KOPT-K1 (cell line): ENCODE data around the gene MAPK1.
A peak's percentile ranks its signal among the peaks of the same experiment; 100 is the strongest.
"Not testable (repeated sequence)": the region's sequence is repeated elsewhere in the genome, so short reads cannot be mapped to it uniquely, and the experiment has no call there.

ENCODE experiments used
- H3K27ac ChIP-seq: fragments of 200-600 bp; sonication (generic); 2 replicates; pipeline ENCODE4 v1.5.1; 2016; ENCODE audit warnings: antibody characterized with exemption, mild to moderate bottlenecking, low read depth, low read length; ENCODE audit not compliant: poor library complexity, severe bottlenecking
- H3K36me3 ChIP-seq: fragments of 200-600 bp; sonication (generic); 2 replicates; pipeline ENCODE4 v1.5.1; 2017; ENCODE audit warnings: antibody characterized with exemption, mild to moderate bottlenecking, low read length, moderate library complexity; ENCODE audit not compliant: insufficient read depth
- H3K9me3 ChIP-seq: fragments of 200-600 bp; sonication (generic); 2 replicates; pipeline ENCODE4 v1.5.1; 2017; ENCODE audit warnings: antibody characterized with exemption, low read length, mild to moderate bottlenecking; ENCODE audit not compliant: insufficient read depth, poor library complexity, severe bottlenecking

The MAPK1 gene

DNA sequence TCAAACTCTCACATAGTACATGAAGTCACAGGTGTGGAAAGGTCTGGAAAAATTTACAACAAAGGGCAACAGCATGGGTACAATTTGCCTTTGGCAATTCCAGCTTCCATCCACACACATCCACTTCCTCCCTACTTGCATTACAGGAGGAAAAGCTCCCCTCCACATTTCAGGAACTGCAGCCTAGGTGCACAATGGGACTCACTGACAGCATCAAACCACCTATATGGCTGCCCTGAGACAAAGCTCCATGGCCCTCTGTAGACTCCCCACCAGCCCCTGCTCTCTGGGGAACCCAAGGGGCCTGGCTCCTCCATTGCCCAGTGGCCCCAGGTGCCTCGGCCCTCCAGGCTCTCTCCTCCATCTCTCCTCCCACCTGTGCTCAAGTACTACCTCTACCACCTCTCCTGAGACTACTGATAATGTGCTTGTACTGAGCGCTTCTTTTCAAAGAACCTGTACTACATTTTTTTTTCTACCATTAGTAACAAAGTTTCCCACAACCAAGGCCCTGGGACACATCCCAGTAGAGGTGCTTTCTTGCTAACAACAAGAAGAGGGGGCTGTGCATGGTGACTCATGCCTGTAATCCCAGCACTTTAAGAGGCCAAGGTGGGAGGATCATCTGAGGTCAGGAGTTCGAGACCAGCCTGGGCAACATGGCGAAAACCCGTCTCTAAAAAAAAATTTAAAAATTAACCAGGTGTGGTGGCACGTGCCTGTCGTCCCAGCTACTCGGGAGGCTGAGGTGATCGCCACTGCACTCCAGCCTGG is 136.7 kb downstream of the MAPK1 start:
- no peaks in the 10 kb centered on the region for H3K36me3 ChIP-seq
- no peaks in the 10 kb centered on the region for H3K9me3 ChIP-seq
- no peak overlapping the region for H3K27ac ChIP-seq

DNA sequence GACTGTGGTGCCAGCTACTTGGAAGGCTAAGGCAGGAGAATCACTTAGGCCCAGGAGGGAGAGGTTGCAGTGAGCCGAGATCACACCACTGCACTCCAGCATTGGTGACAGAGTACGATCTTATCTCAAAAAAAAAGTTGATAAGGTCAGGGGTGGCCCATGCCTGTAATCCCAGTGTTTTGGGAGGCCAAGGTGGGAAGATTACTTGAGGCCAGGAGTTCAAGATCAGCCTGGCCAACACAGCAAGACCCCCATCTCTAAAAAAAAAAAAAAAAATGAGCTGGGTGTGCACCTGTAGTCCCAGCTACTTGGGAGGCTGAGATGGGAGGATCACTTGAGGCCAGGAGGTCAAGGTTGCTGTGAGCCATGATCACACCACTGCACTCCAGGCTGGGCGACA is 138.3 kb downstream of the MAPK1 start:
- not testable (repeated sequence) for H3K9me3 ChIP-seq, H3K36me3 ChIP-seq

DNA sequence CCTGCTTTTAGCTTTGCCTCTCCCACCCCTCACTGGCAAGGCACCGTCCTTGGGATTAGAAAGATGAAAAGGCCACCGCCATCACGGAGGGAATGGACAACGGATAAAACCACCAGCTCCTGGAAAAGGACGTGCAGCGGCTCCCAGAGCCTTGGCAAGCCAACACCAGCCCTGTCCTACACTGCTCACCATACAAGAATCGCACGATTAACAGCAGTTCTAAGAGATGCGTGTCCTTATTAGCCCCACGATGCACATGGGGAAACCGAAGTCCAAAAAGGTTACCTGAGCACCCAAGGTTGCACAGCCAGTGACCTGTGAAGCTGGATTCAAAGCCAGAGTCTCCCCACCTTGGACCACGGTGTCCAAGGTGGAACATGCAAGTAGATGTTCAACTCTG is 139.2 kb downstream of the MAPK1 start:
- Histone ChIP-seq H3K36me3 (no peaks in the 10 kb centered on the region), H3K27ac (no peak overlapping the region), H3K9me3 (no peaks in the 10 kb centered on the region)

More for the DNA sequence above, 138.3 kb downstream of the MAPK1 start:
- not testable (repeated sequence) for H3K27ac ChIP-seq

DNA sequence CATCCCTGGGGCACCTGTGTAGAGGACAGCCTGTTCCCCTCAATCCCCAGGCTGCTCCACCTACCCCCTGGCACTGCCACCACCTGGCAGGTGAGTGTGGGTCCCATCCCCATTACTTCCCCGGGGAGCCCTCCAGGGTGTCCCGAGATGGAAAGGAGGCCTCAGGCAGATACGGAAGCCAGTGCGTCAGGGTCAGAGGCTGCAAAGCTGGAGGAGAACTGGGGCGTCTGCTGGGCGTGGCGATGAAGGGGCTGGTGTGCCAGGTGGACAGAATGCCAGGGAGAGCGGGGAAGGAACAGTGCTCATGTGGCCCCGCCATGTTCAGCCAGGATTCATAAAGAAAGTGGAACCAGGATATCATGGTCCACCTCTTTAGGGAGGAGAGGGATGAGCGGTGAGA is 139.7 kb downstream of the MAPK1 start:
- Histone ChIP-seq H3K9me3 (no peaks in the 10 kb centered on the region), H3K27ac (no peak overlapping the region), H3K36me3 (no peaks in the 10 kb centered on the region)

DNA sequence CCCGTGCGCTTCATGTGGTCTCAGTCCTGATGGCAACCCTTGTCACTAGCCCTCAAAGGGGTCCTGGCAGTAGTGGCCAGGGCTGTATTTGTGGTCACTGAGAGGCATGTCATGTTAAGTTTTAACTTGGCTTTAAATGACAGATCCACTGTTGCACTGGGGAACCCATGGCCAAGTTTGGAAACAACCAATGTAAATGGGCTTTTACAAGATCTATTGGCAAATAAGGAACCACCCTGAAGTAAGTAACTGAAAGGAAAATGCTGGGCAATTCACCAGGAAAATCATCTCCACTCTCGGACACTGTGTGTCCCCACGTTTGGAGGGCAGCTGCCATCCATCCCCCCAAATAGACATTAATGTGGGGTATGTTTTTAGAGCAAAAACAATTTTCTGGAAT is 140.3 kb downstream of the MAPK1 start:
- H3K9me3 ChIP-seq: no peaks in the 10 kb centered on the region
- H3K36me3 ChIP-seq: no peaks in the 10 kb centered on the region
- H3K27ac ChIP-seq: peak overlapping the region; percentile 14

DNA sequence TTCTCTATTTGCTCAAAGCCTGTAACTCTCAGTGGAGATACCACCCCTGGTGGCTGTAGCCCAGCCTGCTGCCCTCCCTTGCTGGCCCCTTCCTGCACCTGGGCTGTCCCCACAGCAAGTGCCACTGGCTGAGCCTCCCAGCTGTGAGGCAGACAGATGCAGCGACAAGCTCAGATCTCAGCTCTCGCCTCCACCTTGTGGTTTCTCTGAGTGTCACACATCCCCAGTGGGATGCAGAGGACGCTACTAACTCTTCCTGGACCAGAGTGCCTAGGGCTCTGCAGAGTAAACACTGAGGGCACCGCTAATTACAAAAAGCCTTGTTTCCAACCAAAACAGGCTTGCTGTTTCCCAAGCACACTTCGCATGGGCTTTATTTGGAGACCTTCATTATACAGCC is 140.8 kb downstream of the MAPK1 start:
- no peaks in the 10 kb centered on the region for H3K9me3 ChIP-seq
- peak overlapping the region; percentile 14 for H3K27ac ChIP-seq
- H3K36me3 ChIP-seq: no peaks in the 10 kb centered on the region

DNA sequence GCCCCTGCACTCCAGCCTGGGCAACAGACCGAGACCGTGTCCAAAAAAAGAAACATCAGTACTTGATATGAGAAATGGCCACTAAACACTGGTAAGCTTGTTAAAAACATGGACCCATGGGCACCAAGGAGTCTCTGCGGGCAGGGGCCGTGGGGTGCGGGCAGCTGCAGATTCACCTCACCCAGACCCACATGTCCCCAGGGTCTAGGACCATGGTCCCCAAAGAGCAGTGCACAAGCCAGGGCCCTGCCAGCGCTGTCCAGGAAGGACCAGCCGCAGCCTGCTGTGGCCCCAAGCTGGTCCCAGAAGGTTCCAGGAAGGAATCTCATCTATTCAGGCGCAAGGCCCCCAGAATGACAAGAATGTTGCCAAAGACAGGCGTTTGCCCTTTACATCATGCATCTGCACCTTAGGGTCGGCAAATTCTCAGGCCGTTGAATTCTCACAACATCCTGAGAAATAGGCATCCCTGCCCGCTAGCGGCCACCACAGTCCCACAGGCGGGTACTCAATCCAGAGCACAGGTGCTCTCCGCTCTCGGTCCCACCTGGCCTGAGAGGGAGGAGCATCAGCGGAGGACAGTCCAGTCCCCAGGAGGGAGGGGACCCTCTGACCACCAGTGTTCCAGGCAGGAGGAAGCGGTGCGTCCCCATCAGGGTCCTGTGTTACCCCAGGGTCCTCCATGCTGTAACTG is 141.3 kb downstream of the MAPK1 start:
- Histone ChIP-seq H3K36me3 (no peaks in the 10 kb centered on the region), H3K9me3 (no peaks in the 10 kb centered on the region), H3K27ac (no peak overlapping the region)

DNA sequence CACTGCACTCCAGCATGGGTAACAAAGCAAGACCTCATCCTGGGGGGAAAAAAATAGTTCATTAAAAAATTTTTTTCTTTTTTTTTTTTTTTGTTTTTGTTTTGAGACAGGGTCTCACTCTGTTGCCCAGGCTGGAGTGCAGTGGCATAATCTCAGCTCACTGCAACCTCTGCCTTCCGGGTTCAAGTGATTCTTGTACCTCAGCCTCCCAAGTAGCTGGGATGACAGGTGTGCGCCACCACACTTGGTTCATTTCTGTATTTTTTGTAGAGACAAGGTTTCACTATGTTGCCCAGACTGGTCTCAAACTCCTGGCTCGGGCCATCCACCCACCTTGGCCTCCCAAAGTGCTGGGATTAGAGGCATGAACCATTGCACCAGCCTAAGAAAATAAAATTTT is 142.9 kb downstream of the MAPK1 start:
- not testable (repeated sequence) for H3K27ac ChIP-seq, H3K9me3 ChIP-seq, H3K36me3 ChIP-seq

DNA sequence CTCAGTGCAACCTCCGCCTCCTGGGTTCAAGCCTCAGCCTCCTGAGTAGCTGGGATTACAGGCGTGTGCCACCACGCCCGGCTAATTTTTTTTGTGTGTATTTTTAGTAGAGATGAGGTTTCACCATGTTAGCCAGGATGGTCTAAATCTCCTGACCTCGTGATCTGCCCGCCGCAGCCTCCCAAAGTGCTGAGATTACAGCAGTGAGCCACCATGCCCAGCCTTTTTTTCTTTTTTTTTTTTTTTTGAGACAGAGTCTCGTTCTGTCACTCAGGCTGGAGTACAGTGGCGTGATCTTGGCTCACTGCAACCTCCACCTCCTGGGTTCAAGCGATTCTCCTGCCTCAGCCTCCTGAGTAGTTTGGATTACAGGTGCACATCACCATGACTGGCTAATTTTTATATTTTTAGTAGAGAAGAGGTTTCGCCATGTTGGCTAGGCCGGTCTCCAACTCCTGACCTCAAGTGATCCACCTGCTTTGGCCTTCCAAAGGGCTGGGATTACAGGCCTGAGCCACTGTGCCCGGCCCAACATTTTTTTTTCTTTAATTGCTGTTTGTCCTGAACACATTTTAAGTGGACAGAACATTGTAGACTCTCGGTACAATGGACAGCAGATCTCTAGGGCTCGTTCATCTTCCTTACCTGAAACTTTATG is 146.1 kb downstream of the MAPK1 start:
- H3K36me3 ChIP-seq, H3K9me3 ChIP-seq, H3K27ac ChIP-seq: not testable (repeated sequence)

DNA sequence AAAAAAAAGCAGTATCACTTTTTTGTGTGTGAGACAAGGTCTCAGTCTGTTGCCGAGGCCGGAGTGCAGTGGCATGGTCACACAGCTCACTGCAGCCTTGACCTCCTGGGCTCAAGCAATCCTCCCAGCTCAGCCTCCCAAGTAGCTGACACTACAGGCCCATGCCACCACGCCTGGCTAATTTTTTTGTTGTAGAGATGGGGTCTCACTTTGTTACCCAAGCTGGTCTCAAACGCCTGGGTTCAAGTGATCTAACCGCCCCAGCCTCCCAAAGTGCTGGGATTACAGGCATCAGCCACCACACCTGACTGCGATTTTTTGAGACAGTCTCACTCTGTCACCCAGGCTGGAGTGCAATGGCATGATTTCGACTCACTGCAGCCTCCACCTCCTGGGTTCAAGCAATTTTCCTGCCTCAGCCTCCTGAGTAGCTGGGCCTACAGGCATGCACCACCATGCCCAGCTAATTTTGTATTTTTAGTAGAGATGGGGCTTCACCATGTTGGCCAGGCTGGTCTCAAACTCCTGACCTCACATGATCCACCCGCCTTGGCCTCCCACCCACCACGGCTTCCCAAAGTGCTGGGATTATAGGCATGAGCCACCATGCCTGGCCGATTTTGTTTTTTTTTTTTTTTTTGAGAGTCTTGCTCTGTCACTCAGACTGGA is 147.1 kb downstream of the MAPK1 start:
- not testable (repeated sequence) for H3K36me3 ChIP-seq, H3K27ac ChIP-seq

DNA sequence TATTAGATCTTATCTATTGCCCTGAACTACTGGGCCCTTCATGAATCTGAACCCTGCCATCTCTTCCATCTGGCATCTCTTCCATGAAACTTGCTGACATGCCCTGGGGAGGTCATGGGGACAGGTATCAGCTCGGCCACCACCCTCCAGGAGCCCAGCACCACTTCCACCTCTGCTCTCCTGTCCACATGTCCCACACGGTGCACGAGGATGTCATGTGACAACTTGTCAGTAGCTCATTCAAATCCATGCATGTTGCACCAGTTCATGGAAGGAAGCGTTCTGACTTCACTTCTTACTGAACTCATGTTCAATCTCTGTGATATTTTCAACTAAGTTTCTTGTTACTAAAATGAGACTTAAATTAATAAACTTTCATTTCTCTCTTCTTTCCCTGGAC is 148.4 kb downstream of the MAPK1 start:
- Histone ChIP-seq H3K27ac (no peak overlapping the region), H3K36me3 (no peaks in the 10 kb centered on the region; the same call in 1 of the 2 replicates), H3K9me3 (no peaks in the 10 kb centered on the region)

More for the DNA sequence above, 147.1 kb downstream of the MAPK1 start:
- not testable (repeated sequence) for H3K9me3 ChIP-seq

DNA sequence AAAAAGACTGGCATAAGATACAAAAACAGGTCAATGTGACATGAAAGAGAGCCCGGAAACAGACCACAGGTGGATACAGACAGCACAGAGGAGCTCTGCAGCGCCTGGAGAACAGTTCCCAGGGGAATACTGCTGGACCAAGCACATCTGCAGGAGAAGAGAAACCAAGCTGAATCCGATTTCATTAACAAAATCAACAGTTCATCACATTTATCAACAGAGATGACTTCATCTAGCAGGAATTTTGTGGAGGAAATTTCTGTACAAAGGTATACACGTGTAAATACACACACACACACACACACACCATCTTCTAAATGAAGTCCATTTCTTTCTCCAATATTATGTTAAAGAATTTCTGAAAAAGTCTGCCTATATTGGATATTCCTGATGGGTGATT is 148.9 kb downstream of the MAPK1 start:
- no peaks in the 10 kb centered on the region; the same call in 1 of the 2 replicates for H3K36me3 ChIP-seq
- no peak overlapping the region for H3K27ac ChIP-seq
- H3K9me3 ChIP-seq: no peaks in the 10 kb centered on the region

DNA sequence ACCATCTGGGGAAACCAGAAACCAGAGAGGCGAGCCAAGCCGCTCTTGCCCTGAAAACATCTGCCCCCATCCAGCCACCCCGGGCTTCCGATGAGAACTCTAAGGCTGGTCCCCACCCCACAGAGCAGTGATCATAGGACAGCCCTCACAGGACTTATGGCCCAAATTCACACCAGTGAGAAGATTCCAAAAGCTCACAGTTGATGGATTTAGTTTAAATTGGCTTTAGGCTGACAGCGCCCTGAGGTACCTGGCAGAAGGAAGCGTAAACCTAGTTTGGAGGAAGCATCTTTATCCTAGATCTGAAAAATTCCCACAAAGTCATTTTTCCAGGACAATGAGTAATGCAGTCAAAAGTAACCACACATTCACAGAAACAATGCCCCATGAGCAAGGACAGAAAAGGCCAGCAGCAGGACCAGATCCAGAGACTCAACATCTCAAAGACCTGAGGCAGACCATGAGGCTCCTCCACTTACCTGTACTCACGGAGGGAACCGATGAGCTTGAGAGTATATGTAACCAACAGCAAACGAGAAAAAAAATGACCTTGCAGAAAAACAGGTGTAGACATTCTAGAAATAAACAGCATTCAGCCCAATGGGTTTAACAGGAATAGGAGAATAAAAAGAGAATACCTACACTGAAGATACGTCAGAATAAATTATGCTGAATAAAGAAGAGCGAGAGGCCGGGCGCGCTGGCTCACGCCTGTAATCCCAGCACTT is 150.9 kb downstream of the MAPK1 start:
- H3K27ac ChIP-seq, H3K36me3 ChIP-seq, H3K9me3 ChIP-seq: not testable (repeated sequence)

DNA sequence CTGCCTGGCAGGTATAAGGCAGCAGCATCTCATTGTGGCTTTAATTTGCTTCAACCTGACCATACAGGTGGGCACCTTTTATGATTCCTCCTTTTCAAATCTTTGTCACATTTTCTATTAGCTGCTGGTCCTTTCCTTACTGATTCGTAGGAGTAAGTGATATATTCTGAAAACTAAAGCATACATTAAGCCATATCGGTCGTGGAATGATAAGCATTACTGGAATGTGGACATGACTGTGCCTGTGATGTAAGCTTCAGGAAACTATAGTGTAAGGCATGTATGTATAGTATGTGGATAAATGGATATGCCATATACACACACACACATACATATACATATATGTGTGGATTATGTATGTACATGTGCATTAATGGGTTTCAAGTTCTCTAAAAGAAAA is 152.7 kb downstream of the MAPK1 start:
- no peak overlapping the region for H3K27ac ChIP-seq
- H3K36me3 ChIP-seq: peaks cover 7% of the 10 kb centered on the region; the same call in 1 of the 2 replicates
- no peaks in the 10 kb centered on the region for H3K9me3 ChIP-seq
